PC-9 (cell line): ENCODE measurements around the gene TADA3.

ENCODE experiments used
- CTCF ChIP-seq: fragments of 200-600 bp; sonication (generic); conservative IDR thresholded peaks from 2 replicates; pipeline ENCODE4 v1.6.1; 2017; ENCODE audit warnings: mixed run types, antibody characterized with exemption, mild to moderate bottlenecking, moderate library complexity
- EZH2 ChIP-seq: fragments of 200-600 bp; sonication (generic); IDR thresholded peaks from 2 replicates; pipeline ENCODE4 v1.8.0; 2017; ENCODE audit warnings: antibody characterized with exemption, low read depth

GRCh38 chr3:9786825-9787669 is 5.2 kb downstream of the TADA3 start:
- peak; percentile 68 for TF ChIP-seq CTCF
- no peak for TF ChIP-seq EZH2
